Heart right ventricle (tissue), 16 donors: Measurements from ENCODE around the gene METTL26. TPM values are rescaled to one million over a fixed set of nuclear protein-coding genes. Genes with fewer than 3 reads are reported as not detected.

Source experiments
- ATAC-seq, 8 donors: fragments of 200-7000 bp; cut with Tn5 transposase; one replicate each; pipeline ENCODE4 v1.9.1; 2020; ENCODE audit warnings: mild to moderate bottlenecking in 8 of 8, moderate library complexity in 8 of 8, moderate number of reproducible peaks in 1 of 8
- DNase-seq, 2 donors: peaks; one replicate each; pipeline ENCODE4 v3.0.0-alpha.2; 2020
- H3K27ac ChIP-seq, 10 donors: fragments of 200-600 bp; sonication (generic) in 2 of 10; one replicate each; pipeline versions ENCODE4 v1.5.0 to v1.8.0; 2020 to 2022; ENCODE audit warnings: mild to moderate bottlenecking in 3 of 10
- H3K27me3 ChIP-seq, 7 donors: fragments of 200-600 bp; one replicate each; pipeline ENCODE4 v1.8.0; 2021 to 2022; ENCODE audit warnings: mild to moderate bottlenecking in 2 of 7
- H3K36me3 ChIP-seq, 9 donors: fragments of 200-600 bp; sonication (generic) in 1 of 9; one replicate each; pipeline versions ENCODE4 v1.5.0 to v1.8.0; 2020 to 2022; ENCODE audit warnings: mild to moderate bottlenecking in 2 of 9
- H3K4me1 ChIP-seq, 9 donors: fragments of 200-600 bp; sonication (generic) in 1 of 9; one replicate each; pipeline versions ENCODE4 v1.5.0 to v1.8.0; 2020 to 2022; ENCODE audit warnings: mild to moderate bottlenecking in 4 of 9
- H3K4me3 ChIP-seq, 10 donors: fragments of 200-600 bp; sonication (generic) in 2 of 10; one replicate each; pipeline versions ENCODE4 v1.5.0 to v1.8.0; 2020 to 2022; ENCODE audit warnings: mild to moderate bottlenecking in 7 of 10, moderate library complexity in 2 of 10
- H3K9me3 ChIP-seq, 11 donors: fragments of 200-600 bp in 10 of 11; sonication (generic) in 2 of 11; one replicate each; pipeline versions ENCODE4 v1.5.0 to v1.8.0; 2013 to 2022; ENCODE audit warnings: mild to moderate bottlenecking in 2 of 11, control low read depth in 1 of 11, moderate library complexity in 1 of 11
- WGBS, 2 donors: extraction: QIAGEN DNeasy Blood & Tissue Kit; methylation state at CpG; one replicate each; pipeline ENCODE4 v1.1.7; 2013; ENCODE audit warnings: inconsistent platforms in 1 of 2; 5-methylcytosine and 5-hydroxymethylcytosine counted together
- intact Hi-C, 10 donors: fragments of 100-400 bp; cut with DNase I; formaldehyde crosslinking; loops; one replicate each; pipeline versions ENCODE4 v1.11.1 to v1.14.2; 2022
- long read RNA-seq, 3 donors: library from polyadenylated mRNA; unstranded; transcript quantifications; one replicate each; pipeline ENCODE4 v2.0.0, GENCODE V29; 2020 to 2021
- polyA plus RNA-seq, 2 donors: library from polyadenylated mRNA; stranded (reverse); fragments of 200-250 nt; gene quantifications; one replicate each; pipeline ENCODE4 v1.2.3, GENCODE V29; 2013
- total RNA-seq, 10 donors: library from RNA; stranded (reverse); fragmentation: NEBNext Ultra II Directional in 3 of 10; extraction: Animal tissue kit (Norgen Biotek cat#: 25700) in 3 of 10; gene quantifications; one replicate each; pipeline versions ENCODE4 v1.2.1 to v1.2.4, GENCODE V29; 2021 to 2023
- TF ChIP-seq, protein P1 (sequence below), 9 donors: fragments of 200-600 bp; sonication (generic) in 2 of 9; IDR thresholded peaks; one replicate each; pipeline versions ENCODE4 v1.5.0 to v1.8.0; 2021 to 2022; ENCODE audit warnings: antibody characterized with exemption in 9 of 9, mild to moderate bottlenecking in 5 of 9, moderate library complexity in 1 of 9
- donor health status: Arrhythmogenic right ventricular cardiomyopathy.
- donor health status: ischemic (EF 13 %, LVEDD 7.1; RV severe dilation, severe dysfunction).
- donor health status: healthy with polysubstance abuse.
- donor health status: DM: no; HTN: yes; CAD: no.
- donor health status: DM: no; HTN: no; CAD: no.
- donor health status: ischemic (EF 25% LVEDD 6.9; RV normal size, moderate dysfunction).
- donor health status: ischemic (EF 25% LVEDD 5.7; RV mildly dilated, moderate dysfunction).
- donor health status: healthy.
- donor health status: DM: yes; HTN: yes; CAD: no.
- donor health status: Ischemic cardiomyopathy.
- donor health status: ischemic (EF 35%, LVEDD 5.7; RV mildly dilated, moderate dysfunction).
- donor health status: nonischemic (EF 11% LVEDD 7.7; RV severe dilation, severe dysfunction).
- donor health status: DM: yes; HTN: yes; CAD: no.
- donor health status: PGD.
- donor health status: ischemic (EF 29% LVEDD 5.4; RV normal size, mild dysfunction).
- donor health status: nonischemic (EF 23%, LVEDD 6.1; RV moderate dilation, normal function).

The METTL26 gene
- total RNA-seq (10 to 100 TPM; 34.5 to 75.9 (median 43.8) TPM), polyA plus RNA-seq (100 to 1,000 TPM; 123 to 237 TPM)
- long read RNA-seq, donor 1, transcript METTL26-201 (6 exons, 794 nt), result major isoform, 18 of 42 reads
- long read RNA-seq, donor 1, partial matches to known transcripts, result 5 of 42 reads
- long read RNA-seq, donor 1, other reads (novel, unspliced or antisense), result 7 of 42 reads
- long read RNA-seq, donor 2, transcript METTL26-205 (5 exons, 726 nt), result minor isoform, 8 of 63 reads
- long read RNA-seq, donor 2, transcript METTL26-201 (6 exons, 794 nt), result major isoform, 20 of 63 reads
- long read RNA-seq, donor 2, partial matches to known transcripts, result 8 of 63 reads
- long read RNA-seq, donor 2, other reads (novel, unspliced or antisense), result 8 of 63 reads
- long read RNA-seq, donor 3, transcript METTL26-201 (6 exons, 794 nt), result major isoform, 14 of 26 reads
- long read RNA-seq, donor 3, partial matches to known transcripts, result 0 of 26 reads
- long read RNA-seq, donor 3, other reads (novel, unspliced or antisense), result 5 of 26 reads

GRCh38 chr16:636206-637080 is at the start of gene METTL26:
Gene METTL26, minus strand, starts transcription at chr16:636305. Its CDS starts 15 bp downstream, at chr16:636290.
- DNase-seq, result peak; percentile 95 to 96
- H3K9me3 ChIP-seq, result no peaks in the 10 kb centered on the region
- H3K4me3 ChIP-seq, result peak within 1 kb of the TSS; percentile 39 to 93 (median 86)
- H3K27ac ChIP-seq, result peak within 1 kb of the TSS; percentile 77 to 99 (median 95)
- H3K36me3 ChIP-seq, result peaks cover 0 to 21% (median 0%) of the 10 kb centered on the region in 9 donors
- no peaks in the 10 kb centered on the region for H3K27me3 ChIP-seq
- WGBS, 2 donors, result 0 to 1% methylated on average over 91 of the region's 91 CpGs
- H3K4me1 ChIP-seq, result peaks cover 10 to 34% (median 27%) of the 10 kb centered on the region in 9 donors
- ATAC-seq, result peak; percentile 84 to 95 (median 91)
- intact Hi-C loops, result loop anchor here in 3 of 10 donors (2.0 to 5.0 kb wide), 3 partner anchors 44 to 48 kb away; partner anchors contain the start of gene RAB40C (in 2 of the 3)
- TF ChIP-seq, protein P1, sequence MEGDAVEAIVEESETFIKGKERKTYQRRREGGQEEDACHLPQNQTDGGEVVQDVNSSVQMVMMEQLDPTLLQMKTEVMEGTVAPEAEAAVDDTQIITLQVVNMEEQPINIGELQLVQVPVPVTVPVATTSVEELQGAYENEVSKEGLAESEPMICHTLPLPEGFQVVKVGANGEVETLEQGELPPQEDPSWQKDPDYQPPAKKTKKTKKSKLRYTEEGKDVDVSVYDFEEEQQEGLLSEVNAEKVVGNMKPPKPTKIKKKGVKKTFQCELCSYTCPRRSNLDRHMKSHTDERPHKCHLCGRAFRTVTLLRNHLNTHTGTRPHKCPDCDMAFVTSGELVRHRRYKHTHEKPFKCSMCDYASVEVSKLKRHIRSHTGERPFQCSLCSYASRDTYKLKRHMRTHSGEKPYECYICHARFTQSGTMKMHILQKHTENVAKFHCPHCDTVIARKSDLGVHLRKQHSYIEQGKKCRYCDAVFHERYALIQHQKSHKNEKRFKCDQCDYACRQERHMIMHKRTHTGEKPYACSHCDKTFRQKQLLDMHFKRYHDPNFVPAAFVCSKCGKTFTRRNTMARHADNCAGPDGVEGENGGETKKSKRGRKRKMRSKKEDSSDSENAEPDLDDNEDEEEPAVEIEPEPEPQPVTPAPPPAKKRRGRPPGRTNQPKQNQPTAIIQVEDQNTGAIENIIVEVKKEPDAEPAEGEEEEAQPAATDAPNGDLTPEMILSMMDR (IDR thresholded peaks at IDR 0.05), result peak in 1 of 9 donors; percentile 27

GRCh38 chr16:684961-685696 is 49.0 kb upstream of the METTL26 start:
- TF ChIP-seq, protein P1 (IDR thresholded peaks at IDR 0.05), result no peak
- no peak for DNase-seq
- Histone ChIP-seq H3K4me3 (peak overlapping the region; percentile 40 to 94 (median 76)), H3K4me1 (peaks cover 37 to 71% (median 58%) of the 10 kb centered on the region in 9 donors), H3K9me3 (no peaks in the 10 kb centered on the region), H3K27ac (peak overlapping the region in 5 of 10 donors; percentile 70 to 85 (median 82)), H3K36me3 (peaks cover 0 to 48% (median 19%) of the 10 kb centered on the region in 9 donors), H3K27me3 (no peaks in the 10 kb centered on the region)
- WGBS, 2 donors, result 94 to 95% methylated on average over 61 of the region's 61 CpGs
- intact Hi-C loops, result no loop called here
- ATAC-seq, result peak in 1 of 8 donors; percentile 1

DNA sequence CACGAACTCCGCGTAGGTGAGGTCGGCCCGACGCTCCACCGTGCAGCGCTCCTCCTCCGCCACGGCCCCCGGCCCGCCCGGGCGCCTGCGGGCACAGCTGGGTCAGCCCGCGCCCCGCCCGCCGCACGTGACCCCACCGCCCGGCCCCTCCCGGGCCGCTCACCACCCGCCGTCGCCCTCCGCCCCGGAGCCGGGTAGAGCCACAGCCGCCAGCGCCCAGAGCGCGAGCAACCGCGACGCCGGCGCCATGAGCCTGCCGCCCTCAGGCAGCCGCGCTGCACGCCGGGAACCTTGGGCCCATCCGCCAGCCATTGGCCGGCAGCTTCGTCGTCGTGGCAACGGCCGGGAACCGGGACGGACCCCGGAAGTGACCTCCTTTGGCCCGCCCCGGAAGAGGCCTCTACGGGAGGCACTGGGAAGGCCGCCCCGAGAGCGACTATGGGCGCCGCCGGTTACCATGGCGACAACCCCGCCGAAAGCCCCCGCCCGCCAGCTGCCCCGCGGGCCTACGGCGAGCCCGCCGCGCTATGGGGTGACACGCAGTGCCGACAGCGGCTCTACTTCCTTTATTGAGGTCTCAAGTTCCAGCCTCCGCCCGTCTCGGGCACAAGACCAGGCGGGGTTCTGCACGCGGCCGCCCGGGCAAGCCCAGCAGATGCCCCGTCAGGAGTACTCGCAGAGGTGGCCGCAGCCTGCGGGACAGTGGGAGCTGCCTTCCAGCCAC is 48.1 kb upstream of the METTL26 start, which contains the start of gene JMJD8:
Gene JMJD8, minus strand, starts transcription at position 264 of the 724 bp plus-strand sequence. Its CDS starts 15 bp downstream, at position 249.
- peak within 1 kb of the TSS in 9 of 10 donors; percentile 64 to 88 (median 82) for H3K27ac ChIP-seq
- peak; percentile 97 to 99 for DNase-seq
- no peaks in the 10 kb centered on the region for H3K27me3 ChIP-seq
- ATAC-seq, result peak; percentile 64 to 83 (median 76)
- intact Hi-C loops, result no loop called here
- WGBS, 2 donors, result 3 to 4% methylated on average over 87 to 88 of the region's 91 CpGs
- H3K36me3 ChIP-seq, result peaks cover 0 to 48% (median 19%) of the 10 kb centered on the region in 9 donors
- TF ChIP-seq, protein P1 (IDR thresholded peaks at IDR 0.05), result no peak
- H3K4me1 ChIP-seq, result peaks cover 32 to 67% (median 55%) of the 10 kb centered on the region in 9 donors
- H3K4me3 ChIP-seq, result peak within 1 kb of the TSS; percentile 40 to 94 (median 76)
- H3K9me3 ChIP-seq, result no peaks in the 10 kb centered on the region
